ENCODE data around the gene YIPF6. TPM values are rescaled to one million over a fixed set of nuclear protein-coding genes. Genes with fewer than 3 reads are reported as not detected.

The YIPF6 gene
- total RNA-seq, 4 donors from 2014 or later, result 25.0 to 36.2 (median 31.3) TPM

DNA sequence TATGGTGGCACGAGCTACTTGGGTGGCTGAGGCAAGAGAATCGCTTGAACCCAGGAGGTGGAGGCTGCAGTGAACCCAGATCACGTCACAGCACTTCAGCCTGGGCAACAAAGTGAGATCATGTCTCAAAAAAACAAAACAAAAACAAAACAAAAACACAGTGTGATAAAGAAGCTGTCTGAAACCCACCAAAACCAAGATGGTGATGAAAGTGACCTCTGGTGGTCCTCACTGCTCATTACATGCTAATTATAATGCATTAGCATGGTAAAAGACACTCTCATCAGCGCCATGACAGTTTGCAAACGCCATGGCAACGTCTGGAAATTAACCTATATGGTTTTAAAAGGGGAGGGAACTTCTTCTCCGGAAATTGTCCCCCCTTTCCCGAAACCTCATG is 36.2 kb upstream of the YIPF6 start:
- TF ChIP-seq, protein P1, sequence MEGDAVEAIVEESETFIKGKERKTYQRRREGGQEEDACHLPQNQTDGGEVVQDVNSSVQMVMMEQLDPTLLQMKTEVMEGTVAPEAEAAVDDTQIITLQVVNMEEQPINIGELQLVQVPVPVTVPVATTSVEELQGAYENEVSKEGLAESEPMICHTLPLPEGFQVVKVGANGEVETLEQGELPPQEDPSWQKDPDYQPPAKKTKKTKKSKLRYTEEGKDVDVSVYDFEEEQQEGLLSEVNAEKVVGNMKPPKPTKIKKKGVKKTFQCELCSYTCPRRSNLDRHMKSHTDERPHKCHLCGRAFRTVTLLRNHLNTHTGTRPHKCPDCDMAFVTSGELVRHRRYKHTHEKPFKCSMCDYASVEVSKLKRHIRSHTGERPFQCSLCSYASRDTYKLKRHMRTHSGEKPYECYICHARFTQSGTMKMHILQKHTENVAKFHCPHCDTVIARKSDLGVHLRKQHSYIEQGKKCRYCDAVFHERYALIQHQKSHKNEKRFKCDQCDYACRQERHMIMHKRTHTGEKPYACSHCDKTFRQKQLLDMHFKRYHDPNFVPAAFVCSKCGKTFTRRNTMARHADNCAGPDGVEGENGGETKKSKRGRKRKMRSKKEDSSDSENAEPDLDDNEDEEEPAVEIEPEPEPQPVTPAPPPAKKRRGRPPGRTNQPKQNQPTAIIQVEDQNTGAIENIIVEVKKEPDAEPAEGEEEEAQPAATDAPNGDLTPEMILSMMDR (IDR thresholded peaks at IDR 0.05; ENCODE audit: low read depth), result no peak

DNA sequence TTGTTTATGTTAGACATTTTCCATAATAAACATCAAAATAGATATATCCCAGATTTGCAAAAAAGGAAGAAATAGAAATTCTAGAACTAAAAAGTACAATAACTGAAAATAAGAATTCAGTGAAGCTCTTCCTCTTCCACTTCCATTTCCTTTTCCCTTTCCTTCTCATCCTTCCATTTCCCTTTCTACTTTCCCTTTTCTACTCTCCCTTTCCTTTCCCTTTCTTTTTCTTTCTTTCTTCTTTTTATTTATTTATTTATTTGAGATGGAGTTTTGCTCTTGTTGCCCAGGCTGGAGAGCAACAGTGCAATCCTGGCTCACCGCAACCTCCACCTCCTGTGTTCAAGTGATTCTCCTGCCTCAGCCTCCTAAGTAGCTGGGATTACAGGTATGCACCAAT is 35.0 kb upstream of the YIPF6 start:
- TF ChIP-seq, protein P1 (IDR thresholded peaks at IDR 0.05; ENCODE audit: low read depth), result no peak

DNA sequence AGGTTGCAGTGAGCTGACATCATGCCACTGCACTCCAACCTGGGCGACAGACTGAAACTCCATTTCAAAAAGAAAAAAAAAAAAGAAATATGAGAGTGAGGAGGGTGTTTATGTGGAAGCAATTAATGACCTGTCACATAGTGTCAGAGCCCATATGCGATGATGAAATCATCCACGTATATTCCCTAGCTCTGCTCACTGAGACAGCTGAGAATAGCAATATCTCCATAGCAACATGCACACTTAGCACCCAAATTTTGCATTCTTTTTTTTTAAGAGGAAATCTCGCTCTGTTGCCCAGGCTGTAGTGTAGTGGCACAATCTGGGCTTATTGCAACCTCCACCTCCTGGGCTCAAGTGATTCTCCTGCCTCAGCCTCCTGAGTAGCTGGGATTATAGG is 34.1 kb upstream of the YIPF6 start:
- TF ChIP-seq, protein P1 (IDR thresholded peaks at IDR 0.05; ENCODE audit: low read depth), result no peak

DNA sequence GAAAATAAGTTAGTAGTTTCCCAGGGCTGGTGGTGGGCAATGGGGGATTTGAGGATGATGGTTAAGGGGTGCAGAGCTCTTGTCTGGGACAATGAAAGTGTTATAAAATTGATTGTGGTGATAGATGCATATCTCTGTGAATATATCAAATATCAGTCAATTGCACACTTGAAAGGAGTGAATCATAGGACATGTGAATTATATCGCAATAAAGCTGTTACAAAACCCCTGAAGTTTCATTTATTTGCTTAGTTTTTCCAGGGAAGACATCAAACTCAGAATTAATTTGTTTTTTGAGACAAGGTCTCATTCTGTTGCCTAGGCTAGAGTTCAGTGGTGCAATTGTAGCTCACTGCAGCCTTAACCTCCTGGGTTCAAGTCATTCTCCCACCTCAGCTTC is 17.9 kb upstream of the YIPF6 start:
- TF ChIP-seq, protein P1 (IDR thresholded peaks at IDR 0.05; ENCODE audit: low read depth), result no peak

DNA sequence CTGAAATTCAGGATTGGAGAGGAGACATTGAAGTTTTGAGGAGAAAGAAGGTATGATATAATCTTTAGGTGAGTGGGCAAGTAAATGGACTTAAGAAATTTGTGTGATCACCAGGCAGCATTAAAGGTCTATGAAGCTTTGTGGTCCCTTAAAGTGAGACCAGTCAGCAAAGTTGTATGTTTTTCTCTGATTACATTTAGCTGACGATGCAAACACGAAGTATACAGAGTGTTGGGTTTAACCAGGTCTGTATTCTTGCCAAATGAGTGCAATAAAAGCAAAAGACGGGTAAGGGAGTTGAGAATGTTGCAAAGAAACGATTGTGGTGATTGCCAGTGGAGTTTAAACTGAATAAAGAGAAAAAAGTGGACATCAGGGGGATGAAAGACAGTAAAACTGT is 11.6 kb upstream of the YIPF6 start:
- TF ChIP-seq, protein P1 (IDR thresholded peaks at IDR 0.05; ENCODE audit: low read depth), result no peak

DNA sequence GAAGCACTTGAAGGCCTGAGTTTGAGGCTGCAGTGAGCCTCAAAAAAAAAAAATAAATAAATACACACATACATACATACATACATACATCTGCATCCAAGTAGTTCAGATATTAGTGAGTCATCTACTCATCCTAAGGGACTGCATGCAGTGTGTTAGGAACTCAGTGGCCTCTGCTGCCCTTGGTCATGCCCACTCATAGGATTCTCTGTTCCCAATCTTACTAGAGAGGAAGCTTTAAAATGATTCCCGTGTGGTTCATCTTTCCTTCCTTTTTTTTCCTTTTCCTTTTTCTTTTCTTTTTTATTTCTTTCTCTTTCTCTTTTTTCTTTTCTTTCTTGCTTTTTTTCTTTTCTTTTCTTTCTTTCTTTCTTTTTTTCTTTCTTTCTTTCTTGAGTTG is 10.9 kb upstream of the YIPF6 start:
- TF ChIP-seq, protein P1 (IDR thresholded peaks at IDR 0.05; ENCODE audit: low read depth), result no peak

DNA sequence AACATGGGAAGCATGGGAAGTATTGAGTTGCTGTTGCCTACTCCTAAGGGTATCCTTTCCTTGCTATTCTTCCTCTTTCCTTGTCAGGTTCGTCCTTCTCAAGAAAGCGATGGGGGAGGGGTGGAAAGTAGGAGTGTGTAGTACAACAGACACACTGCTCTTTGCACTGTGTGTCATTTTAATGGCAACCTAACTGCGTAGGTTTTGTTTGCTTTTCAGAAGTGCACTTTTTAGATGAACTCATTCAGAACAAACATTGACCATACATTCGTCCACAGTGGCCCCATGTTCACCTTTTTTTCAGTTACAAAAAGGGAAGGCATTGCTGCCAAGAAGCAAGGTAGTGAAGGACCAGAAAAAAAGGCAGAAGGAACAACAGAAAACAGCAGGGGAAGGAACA is 10.2 kb upstream of the YIPF6 start:
- TF ChIP-seq, protein P1 (IDR thresholded peaks at IDR 0.05; ENCODE audit: low read depth), result no peak
